Psoas muscle (tissue), 8 donors: Measurements from ENCODE around the gene AKAP7. TPM values are rescaled to one million over a fixed set of nuclear protein-coding genes. Genes with fewer than 3 reads are reported as not detected.

Experiments
- ATAC-seq, 4 donors: fragments of 200-7000 bp; cut with Tn5 transposase; one replicate each; pipeline ENCODE4 v1.9.1; 2020; ENCODE audit warnings: moderate library complexity in 3 of 4, mild to moderate bottlenecking in 2 of 4
- DNase-seq, 2 donors: peaks; one replicate each; pipeline ENCODE4 v3.0.0-alpha.2; 2020
- H3K27ac ChIP-seq: fragments of 200-600 bp; one replicate; pipeline ENCODE4 v1.8.0; 2022
- H3K27me3 ChIP-seq, 3 donors: fragments of 200-600 bp in 1 of 3; one replicate each; pipeline versions ENCODE4 v1.6.1 to v1.8.0; 2013 to 2022; ENCODE audit warnings: low read length in 2 of 3, mild to moderate bottlenecking in 2 of 3, moderate library complexity in 1 of 3; ENCODE audit not compliant: insufficient read depth in 3 of 3
- H3K36me3 ChIP-seq, 2 donors: fragments of 200-600 bp in 1 of 2; one replicate each; pipeline versions ENCODE4 v1.6.1 to v1.8.0; 2013 to 2022; ENCODE audit warnings: low read depth in 1 of 2, mild to moderate bottlenecking in 1 of 2, moderate library complexity in 1 of 2; ENCODE audit not compliant: insufficient read depth in 1 of 2
- H3K4me1 ChIP-seq: fragments of 200-600 bp; one replicate; pipeline ENCODE4 v1.8.0; 2022
- H3K4me3 ChIP-seq: fragments of 200-600 bp; one replicate; pipeline ENCODE4 v1.8.0; 2022; ENCODE audit warnings: mild to moderate bottlenecking
- H3K9me3 ChIP-seq: fragments of 200-600 bp; one replicate; pipeline ENCODE4 v1.8.0; 2022
- CTCF ChIP-seq: fragments of 200-600 bp; IDR thresholded peaks from one replicate; pipeline ENCODE4 v1.8.0; 2022; ENCODE audit warnings: antibody characterized with exemption
- WGBS, 3 donors: extraction: QIAGEN DNeasy Blood & Tissue Kit; methylation state at CpG; one replicate each; pipeline versions ENCODE4 v1.1.6 to v1.1.7; 2013; 5-methylcytosine and 5-hydroxymethylcytosine counted together
- intact Hi-C, 2 donors: fragments of 100-400 bp; cut with DNase I; formaldehyde crosslinking; loops; one replicate each; pipeline versions ENCODE4 v1.11.0 to v1.14.2; 2022
- polyA plus RNA-seq, 3 donors: library from polyadenylated mRNA; stranded (reverse); fragments of 200-250 nt; gene quantifications; one replicate each; pipeline ENCODE4 v1.2.3, GENCODE V29; 2013
- total RNA-seq, 4 donors: library from RNA; stranded (reverse); fragmentation: NEBNext Ultra II Directional in 2 of 4; extraction: Animal tissue kit (Norgen Biotek cat#: 25700) in 2 of 4; gene quantifications; one replicate each; pipeline versions ENCODE4 v1.2.1 to v1.2.4, GENCODE V29; 2021 to 2023
- donor health status: healthy with polysubstance abuse.
- donor health status: DM: no; HTN: no; CAD: no; lungs with moderate emphysema.
- donor health status: Bipolar disorder and iron deficiency.
- donor health status: healthy.
- donor health status: DM: yes; HTN: yes; CAD: no.
- donor health status: DM: no; HTN: no; CAD: no.
- donor health status: DM: no; HTN: no; CAD: no.
- donor health status: DM: yes; HTN: yes; CAD: no.

The AKAP7 gene
- total and polyA plus RNA-seq, 7 donors = 1.3 to 11.5 (median 9.8) TPM

GRCh38 chr6:131197716-131198115, 62.4 kb downstream of the AKAP7 start:
- no peak for TF ChIP-seq CTCF
- ATAC-seq (no peak), DNase-seq (no peak)
- Histone ChIP-seq H3K9me3 (peaks cover 1% of the 10 kb centered on the region), H3K4me3 (no peak overlapping the region), H3K4me1 (no peaks in the 10 kb centered on the region), H3K27ac (no peak overlapping the region), H3K27me3 (no peaks in the 10 kb centered on the region), H3K36me3 (peaks cover 0 to 13% of the 10 kb centered on the region in 2 donors)
- 69 to 74% (median 73%) methylated on average over 8 of the region's 8 CpGs for WGBS, 3 donors
- intact Hi-C loops = loop anchor here in 1 of 2 donors (10.0 kb wide), 1 partner anchor 337 kb away; no protein-coding TSS in a partner anchor

DNA sequence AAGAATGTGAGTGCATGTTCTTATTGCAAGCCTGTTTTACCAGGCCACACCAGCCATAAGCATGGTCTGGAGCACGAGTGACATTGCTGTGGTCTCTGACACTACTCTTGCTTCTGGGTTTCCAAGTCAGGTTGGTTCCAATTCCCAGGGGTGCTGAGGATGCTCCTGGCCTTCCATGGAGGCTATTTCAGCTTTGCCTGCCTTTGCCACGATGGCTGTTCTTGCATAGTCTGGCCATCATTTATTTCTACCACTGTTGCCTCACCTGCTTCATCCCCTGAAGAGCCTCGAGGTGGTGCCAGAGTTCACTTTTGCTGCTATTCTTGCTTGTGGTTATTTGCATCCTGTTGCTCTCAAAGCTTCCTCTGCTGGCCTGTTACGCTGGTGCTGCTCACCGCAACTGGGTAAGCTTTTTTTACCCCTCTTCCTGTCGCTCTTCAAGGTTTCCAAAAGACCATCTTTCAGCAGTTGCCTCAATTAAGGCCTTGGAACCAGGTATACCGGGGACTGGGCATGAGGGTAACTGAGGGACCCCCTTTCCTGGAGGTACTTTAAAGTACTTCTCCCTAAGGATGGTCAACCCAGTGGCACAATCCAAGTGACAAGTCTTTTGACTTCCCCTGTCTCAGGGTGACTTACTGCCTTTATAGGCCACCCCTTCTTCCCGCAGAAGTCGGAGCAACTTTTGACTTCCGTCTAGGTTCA, 64.5 kb downstream of the AKAP7 start:
- no peaks in the 10 kb centered on the region for H3K9me3 ChIP-seq
- ATAC-seq = peak in 2 of 4 donors; percentile 17 to 42
- no peak overlapping the region for H3K4me3 ChIP-seq
- intact Hi-C loops = loop anchor here in 1 of 2 donors (10.0 kb wide), 1 partner anchor 335 kb away; no protein-coding TSS in a partner anchor
- no peak for DNase-seq
- TF ChIP-seq CTCF = peak; percentile 31
- H3K27ac ChIP-seq = no peak overlapping the region
- H3K4me1 ChIP-seq = no peaks in the 10 kb centered on the region
- H3K27me3 ChIP-seq = no peaks in the 10 kb centered on the region
- H3K36me3 ChIP-seq = peaks cover 0 to 13% of the 10 kb centered on the region in 2 donors
- 67 to 68% (median 67%) methylated on average over 10 of the region's 10 CpGs for WGBS, 3 donors

DNA sequence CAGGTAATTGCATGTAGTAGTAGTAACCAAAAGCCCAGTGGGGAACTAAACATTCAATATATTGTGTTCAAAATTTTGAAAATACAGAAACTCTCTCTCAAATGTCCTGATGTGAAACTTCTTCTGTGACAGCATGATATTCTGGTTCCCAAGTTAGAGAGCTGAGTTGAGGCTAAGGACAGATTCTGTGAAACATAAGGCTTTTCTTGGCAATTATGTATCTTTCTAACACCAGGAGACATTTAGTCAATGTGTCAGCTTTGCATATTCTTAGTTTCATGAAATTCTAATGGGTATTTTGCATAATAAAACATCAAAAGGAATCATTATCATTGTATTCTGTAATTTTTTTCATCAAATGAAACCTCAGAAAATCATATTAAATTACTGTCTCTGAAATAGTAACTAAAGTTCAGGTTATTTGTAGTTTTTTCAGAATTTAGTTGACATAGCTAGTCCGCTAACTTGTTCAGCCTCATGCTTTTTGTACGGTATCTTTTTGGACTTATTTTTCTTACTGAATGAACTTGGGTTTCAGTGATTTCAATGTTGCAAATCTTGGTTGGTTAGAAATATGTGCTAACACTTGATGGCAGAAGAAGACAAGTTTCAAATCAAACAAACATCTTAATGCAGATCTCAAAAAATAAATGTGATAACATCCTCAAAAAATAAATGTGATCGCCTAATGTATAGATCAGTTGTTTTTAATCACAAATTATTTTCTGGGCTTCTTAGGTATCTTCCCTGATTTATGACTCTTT, 70.4 kb downstream of the AKAP7 start:
- Histone ChIP-seq H3K4me3 (no peak overlapping the region), H3K27ac (no peak overlapping the region), H3K27me3 (no peaks in the 10 kb centered on the region), H3K4me1 (no peaks in the 10 kb centered on the region), H3K36me3 (peaks cover 0 to 5% of the 10 kb centered on the region in 2 donors), H3K9me3 (no peaks in the 10 kb centered on the region)
- 83 to 94% (median 91%) methylated on average over 3 of the region's 3 CpGs for WGBS, 3 donors
- intact Hi-C loops = no loop called here
- DNase-seq = no peak
- no peak for TF ChIP-seq CTCF
- no peak for ATAC-seq

DNA sequence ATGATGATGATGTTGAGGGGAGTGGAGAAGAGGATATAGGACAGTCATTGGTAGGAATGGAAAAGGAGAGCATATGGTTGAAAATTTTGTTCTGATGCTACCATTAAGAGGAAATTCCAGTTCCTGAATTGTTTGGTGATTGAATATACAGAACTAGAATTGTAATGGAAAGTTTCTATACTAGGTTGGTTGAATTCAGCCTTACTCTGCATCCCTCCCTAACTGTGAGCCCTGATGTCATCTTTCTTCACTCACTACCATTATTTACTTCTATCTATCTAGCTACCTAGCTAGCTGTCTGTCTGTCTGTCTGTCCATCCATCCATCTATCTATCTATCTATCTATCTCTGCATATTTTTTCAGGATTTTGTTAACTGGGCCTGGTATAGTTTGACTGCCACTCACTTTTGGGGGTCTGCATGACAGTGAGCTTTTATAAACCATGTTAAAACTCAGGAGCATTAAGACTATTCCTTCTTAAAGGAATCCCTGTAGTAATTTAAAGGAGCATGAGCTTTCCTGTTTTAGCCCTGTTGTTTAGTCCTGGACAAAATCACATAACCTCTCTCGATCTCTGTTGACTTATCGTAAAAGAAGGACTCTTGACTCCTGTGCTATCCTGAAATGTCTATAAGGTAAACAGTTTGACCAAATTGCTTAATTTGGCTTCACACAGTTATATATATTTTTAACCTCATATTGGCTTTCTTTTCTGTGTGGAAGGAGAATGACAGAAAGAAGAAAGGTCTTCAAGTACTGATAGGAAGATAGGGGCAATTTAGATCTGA, 71.4 kb downstream of the AKAP7 start:
- TF ChIP-seq CTCF = no peak
- Histone ChIP-seq H3K27me3 (no peaks in the 10 kb centered on the region), H3K4me1 (no peaks in the 10 kb centered on the region), H3K9me3 (no peaks in the 10 kb centered on the region), H3K27ac (no peak overlapping the region), H3K36me3 (peaks cover 0 to 5% of the 10 kb centered on the region in 2 donors), H3K4me3 (no peak overlapping the region)
- ATAC-seq = no peak
- DNase-seq = no peak
- intact Hi-C loops = no loop called here
- 95 to 99% (median 96%) methylated on average over 2 of the region's 2 CpGs for WGBS, 3 donors
